Measurements from ENCODE around the gene PRUNE2.
"Not testable (repeated sequence)": the region's sequence is repeated elsewhere in the genome, so short reads cannot be mapped to it uniquely, and the experiment has no call there.

The PRUNE2 gene

GRCh38 chr9:76905791-76906646 lies at the start of gene PRUNE2:
TSS of gene PRUNE2 (minus strand) at chr9:76906114. CDS start at chr9:76905963, 151 bp downstream.
- DNase-seq (ENCODE audit: low spot score) = no peak

DNA sequence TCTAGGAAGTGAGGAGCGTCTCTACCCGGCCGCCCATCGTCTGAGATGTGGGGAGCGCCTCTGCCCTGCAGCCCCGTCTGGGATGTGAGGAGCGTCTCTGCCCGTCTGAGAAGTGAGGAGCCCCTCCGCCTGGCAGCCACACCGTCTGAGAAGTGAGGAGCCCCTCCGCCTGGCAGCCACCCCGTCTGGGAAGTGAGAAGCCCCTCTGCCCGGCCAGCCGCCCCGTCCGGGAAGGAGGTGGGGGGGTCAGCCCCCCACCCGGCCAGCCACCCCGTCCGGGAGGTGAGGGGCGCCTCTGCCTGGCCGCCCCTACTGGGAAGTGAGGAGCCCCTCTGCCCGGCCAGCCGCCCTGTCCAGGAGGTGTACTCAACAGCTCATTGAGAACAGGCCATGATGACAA lies 49.5 kb upstream of the PRUNE2 start:
- DNase-seq (ENCODE audit: low spot score) = not testable (repeated sequence)

DNA sequence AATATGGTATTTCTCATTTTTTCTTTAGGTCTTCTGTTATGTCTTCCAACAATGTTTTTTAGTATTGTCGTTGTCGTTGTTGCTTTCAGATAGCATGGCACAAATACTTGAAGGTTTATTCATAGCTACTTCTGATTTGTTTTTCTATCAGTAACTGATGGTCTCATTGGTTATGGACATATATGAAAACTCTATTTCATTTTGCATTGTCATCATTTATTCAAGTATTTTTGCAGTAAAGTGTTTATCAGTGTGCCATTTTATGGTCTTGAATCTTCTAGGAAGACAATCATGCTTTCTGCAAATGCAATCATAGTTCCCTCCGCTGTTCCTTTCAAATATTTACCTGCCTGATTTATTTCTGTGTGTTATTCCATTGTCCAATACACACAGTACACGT lies 44.0 kb upstream of the PRUNE2 start:
- no peak for DNase-seq (ENCODE audit: low spot score)

- DNase-seq (ENCODE audit: low spot score) = no peak
Measured at GRCh38 chr9:76944011-76944410, 38.1 kb upstream of the PRUNE2 start.

- no peak for DNase-seq (ENCODE audit: low spot score)
Measured at GRCh38 chr9:76943054-76943453, 37.1 kb upstream of the PRUNE2 start.

- DNase-seq (ENCODE audit: low spot score) = no peak
Measured at GRCh38 chr9:76932757-76933156, 26.8 kb upstream of the PRUNE2 start.

DNA sequence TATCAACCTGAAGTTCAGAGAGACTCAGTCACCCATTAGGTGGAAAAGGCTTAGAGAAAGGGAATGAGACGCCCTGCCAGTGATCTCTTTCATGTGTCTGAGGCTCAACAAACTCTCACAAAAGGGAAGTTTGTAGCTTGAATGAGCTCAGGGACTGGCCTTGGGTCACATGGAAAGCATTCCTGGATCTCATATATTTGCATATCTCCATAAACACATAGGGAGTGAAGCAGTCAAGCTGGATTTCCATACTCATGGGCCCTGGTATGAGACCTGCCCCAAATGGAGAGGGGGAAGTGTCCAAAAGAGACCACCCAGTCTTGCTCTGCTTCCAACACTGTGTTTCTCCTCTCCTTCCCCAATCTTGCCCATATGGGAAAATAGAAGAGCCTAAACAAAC lies 26.4 kb upstream of the PRUNE2 start:
- DNase-seq (ENCODE audit: low spot score) = no peak

GRCh38 chr9:76927540-76928240 lies 21.8 kb upstream of the PRUNE2 start:
- no peak for DNase-seq (ENCODE audit: low spot score)

GRCh38 chr9:76926846-76927245 lies 20.9 kb upstream of the PRUNE2 start:
- DNase-seq (ENCODE audit: low spot score) = no peak

GRCh38 chr9:76926324-76926741 lies 20.4 kb upstream of the PRUNE2 start:
- DNase-seq (ENCODE audit: low spot score) = no peak

DNA sequence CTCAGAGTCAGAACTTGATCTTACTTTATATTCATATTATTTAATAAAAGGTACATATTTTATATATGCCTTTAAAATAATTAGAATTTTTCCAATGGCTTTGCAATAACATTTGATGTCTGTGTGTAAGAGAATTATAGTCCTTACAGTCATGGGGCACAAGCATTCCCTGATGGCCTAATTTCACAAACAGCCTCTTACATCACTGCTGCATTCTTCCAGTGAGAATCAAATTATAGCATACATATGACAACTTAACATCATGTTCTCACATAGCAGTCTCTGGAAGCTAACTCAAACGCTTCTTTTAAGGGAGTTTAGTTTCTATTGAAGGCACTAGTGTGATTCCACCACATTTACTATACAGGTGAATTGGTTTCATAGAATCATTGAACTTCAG lies 15.3 kb upstream of the PRUNE2 start:
- DNase-seq (ENCODE audit: low spot score) = no peak

DNA sequence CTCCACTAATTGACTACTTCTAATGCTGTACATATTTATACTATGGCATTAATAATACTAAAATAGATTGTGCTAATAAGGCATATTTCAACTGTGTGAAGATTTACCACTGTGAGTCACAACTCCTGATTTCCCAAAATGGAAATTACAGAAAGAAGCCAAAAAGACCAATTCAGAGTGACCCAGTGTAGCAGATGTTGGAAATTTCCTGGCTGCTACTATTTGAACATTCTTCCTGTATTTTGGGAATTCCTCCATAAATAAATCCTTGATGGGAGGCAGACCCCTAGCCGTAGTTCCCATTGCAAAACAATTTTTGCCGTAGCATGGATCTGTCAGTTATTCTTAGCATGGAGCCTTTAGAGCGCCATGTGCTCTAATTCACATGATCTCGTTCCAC lies 11.4 kb upstream of the PRUNE2 start:
- no peak for DNase-seq (ENCODE audit: low spot score)

- DNase-seq (ENCODE audit: low spot score) = no peak
Measured at GRCh38 chr9:76916231-76916630, 10.3 kb upstream of the PRUNE2 start.

GRCh38 chr9:76913467-76913866 lies 7.6 kb upstream of the PRUNE2 start:
- no peak for DNase-seq (ENCODE audit: low spot score)

DNA sequence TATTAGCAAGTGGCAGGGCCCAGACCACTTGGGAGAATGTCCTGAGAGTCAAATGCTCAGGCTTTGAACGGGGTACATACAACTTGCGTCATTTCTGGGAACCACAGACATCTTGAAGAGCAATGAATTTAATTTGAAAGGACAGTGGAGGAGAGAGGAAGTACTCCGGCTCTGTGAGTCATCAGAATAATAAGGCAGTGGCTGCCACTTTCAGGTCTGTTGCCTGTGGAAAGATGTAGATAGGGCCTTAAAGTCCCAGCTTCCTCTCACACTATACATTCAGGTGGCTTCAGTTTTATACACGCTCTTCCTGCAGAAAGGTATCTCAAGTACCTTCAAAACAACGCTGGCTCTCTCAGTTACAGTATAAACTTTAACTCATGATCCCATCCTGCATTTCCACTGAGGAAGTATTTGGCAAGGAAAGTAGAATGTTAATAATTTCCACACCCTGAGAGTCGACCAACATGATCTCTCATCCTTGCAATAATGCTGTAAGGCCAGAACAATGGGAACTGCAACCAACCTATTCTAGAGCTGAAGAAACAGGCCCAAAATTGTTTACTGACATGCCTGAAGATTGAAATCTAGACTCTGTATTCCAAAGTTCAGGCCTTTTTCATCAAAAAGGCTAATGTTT lies 6.8 kb upstream of the PRUNE2 start:
- DNase-seq (ENCODE audit: low spot score) = no peak

DNA sequence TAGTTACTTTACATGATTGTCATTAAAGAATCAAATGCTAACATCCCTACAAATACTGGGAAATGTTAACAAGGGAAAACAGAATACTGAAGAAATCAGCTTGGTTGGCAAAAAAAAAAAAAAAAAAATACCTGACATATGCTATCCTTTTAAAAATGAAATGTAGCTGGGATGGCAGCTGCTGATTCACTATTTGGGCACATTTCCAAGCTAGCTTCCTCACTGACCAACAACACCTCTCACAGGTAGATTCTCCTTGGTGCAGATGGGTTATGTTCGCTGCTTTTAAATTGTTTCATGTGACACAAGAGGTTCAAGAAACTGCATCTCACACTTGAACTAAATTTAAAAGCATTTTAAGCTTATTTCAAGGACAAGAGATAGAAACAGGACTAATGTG lies 6.1 kb upstream of the PRUNE2 start:
- no peak for DNase-seq (ENCODE audit: low spot score)

DNA sequence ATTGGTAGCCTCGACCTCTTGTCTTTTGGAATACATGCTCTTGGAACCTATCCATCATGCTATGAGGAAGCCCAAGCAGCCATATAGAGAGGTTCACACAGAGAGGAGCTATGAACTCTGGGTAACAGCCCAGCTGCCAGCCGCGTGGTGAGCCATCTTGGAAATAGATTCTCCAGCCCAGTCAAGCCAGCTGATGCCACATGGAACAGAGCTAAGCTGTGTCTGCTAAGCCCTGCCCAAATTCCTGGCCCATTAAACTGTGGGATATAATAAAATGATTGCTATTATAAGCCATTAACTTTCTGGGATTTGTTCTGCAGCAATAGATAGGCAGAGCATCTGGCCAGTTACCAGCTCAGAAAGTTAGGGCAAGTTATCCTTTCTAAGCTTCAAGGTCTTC lies 4.9 kb upstream of the PRUNE2 start:
- no peak for DNase-seq (ENCODE audit: low spot score)

DNA sequence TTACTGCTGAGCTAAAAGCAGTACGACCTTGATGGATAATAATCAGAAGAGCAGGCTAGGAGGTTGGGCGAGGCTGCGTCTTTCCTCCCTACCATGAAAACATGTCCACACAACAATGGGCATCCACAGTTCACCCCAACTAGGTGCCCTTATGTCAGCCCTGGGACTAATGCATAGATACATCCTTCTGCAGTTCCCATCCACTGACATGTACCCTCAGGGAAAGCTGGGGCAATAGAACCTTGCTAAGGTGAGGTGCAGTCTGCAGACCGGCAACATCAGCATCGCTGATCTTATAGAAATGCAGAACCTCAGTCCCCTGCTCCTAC lies 697 bp upstream of the PRUNE2 start:
- no peak for DNase-seq (ENCODE audit: low spot score)

GRCh38 chr9:76904661-76905457 lies 1.1 kb downstream of the PRUNE2 start:
- no peak for DNase-seq (ENCODE audit: low spot score)

GRCh38 chr9:76902395-76902794 lies 3.5 kb downstream of the PRUNE2 start:
- no peak for DNase-seq (ENCODE audit: low spot score)

- no peak for DNase-seq (ENCODE audit: low spot score)
Measured at GRCh38 chr9:76901801-76902200, 4.1 kb downstream of the PRUNE2 start.

DNA sequence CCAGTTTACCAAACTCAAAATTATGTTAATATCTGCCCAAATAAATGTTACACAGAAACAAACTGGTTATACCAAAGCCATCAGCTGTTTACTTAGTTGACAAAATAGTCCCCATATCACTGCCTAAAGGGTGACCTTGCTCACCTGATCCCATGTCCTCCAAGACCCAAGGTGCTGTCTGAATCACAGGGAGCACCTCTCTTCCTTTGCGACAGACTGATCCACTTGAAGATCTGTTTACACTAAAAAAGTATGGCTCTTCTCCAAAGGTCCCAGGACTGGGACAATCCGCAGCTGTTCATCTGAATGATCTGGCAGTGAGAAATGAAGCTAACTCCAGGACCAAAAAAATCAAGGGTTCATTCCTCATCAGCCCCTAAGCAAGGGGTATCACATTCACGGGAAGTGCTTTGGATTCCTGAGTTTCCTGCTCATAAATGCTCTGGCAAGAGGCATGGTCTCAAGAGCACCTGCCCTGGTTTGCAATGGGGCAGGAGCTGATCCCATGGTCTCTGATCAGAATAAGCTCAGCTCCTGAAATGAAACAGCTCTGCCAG lies 5.0 kb downstream of the PRUNE2 start:
- no peak for DNase-seq (ENCODE audit: low spot score)

Measured in CD4-positive, alpha-beta T cell treated with Interleukin-6 at 100 ng/mL for 8 hours (primary cell).